ENCODE results near the gene PCNX2. TPM values are rescaled to one million over a fixed set of nuclear protein-coding genes. Genes with fewer than 3 reads are reported as not detected.
A peak's percentile ranks its signal among the peaks of the same experiment; 100 is the strongest.

Gene PCNX2
- total and polyA plus RNA-seq, 10 of the 15 experiments (the other 5 are each of a cell fraction or from before 2014, with no cell fraction given) = 2.1 to 16.4 (median 8.1) TPM

DNA sequence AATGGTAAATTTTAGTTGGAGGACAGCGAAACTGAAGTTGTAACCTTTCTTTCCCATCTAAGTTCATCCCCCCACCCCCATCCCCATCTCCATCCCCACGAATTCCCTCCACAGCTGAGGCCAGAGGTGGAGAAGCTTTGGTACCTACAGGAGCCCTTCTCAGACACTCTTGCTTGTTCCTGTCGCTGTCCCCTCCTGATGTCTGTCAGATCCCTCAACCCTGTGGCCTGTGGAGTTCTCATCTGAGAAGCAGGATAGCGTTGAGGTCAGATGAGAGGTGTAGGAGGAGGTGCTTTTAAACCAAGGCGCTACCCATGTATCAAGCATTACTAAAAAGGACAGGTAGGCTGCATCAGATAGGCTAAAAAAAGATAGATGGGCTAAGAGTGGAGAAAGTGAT lies 344.3 kb downstream of the PCNX2 start:
- intact Hi-C loops (cut with micrococcal nuclease; ENCODE audit: unreplicated experiment) (loop anchor here (5.0 to 10.0 kb wide), 2 partner anchors 144 to 316 kb away; partner anchors contain the start of genes MAP10 and SIPA1L2), in situ Hi-C loops (cut with MboI) (no loop called here)
- no TSS peak for BruUV-seq (replicated peaks)
- Histone ChIP-seq H2AFZ (ENCODE audit: control insufficient read depth, low read depth, low read length) (peak overlapping the region; percentile 98), H3K9ac (ENCODE audit: control insufficient read depth, insufficient read depth, low read length) (peak overlapping the region; percentile 82), H3K27ac (ENCODE audit: control insufficient read depth, insufficient read depth) (no peak overlapping the region; the same call in 1 of the 2 replicates), H3K4me1 (ENCODE audit: control insufficient read depth, insufficient read depth, low read length) (peaks cover 7% of the 10 kb centered on the region), H3K79me2 (ENCODE audit: control insufficient read depth, insufficient read depth, low read length) (peaks cover 14% of the 10 kb centered on the region), H3K36me3 (ENCODE audit: control insufficient read depth in 2 of 2, insufficient read depth in 2 of 2, low read length in 1 of 2) (peaks cover 0 to 7% of the 10 kb centered on the region in 2 experiments; a peak in 2 of 4 replicates), H3K27me3 (replicated peaks in 1 of 2; ENCODE audit: control insufficient read depth in 2 of 2, insufficient read depth in 2 of 2, low read length in 1 of 2) (no peaks in the 10 kb centered on the region), H3K9me3 (replicated peaks; ENCODE audit: control insufficient read depth, insufficient read depth, low read length) (no peaks in the 10 kb centered on the region), H3K4me2 (ENCODE audit: control insufficient read depth, insufficient read depth) (peak overlapping the region; percentile 88), H4K20me1 (ENCODE audit: control insufficient read depth, insufficient read depth) (no peaks in the 10 kb centered on the region), H3K4me3 (peak overlapping the region; percentile 70)
- ChIA-PET SMC1A (ENCODE audit: uncharacterized antibody, unreplicated experiment) (interaction anchor here (2.2 kb wide), 1 partner anchor 8 kb away, joined by 6 read pairs; no protein-coding TSS in a partner anchor), RAD21 (ENCODE audit: unreplicated experiment) (no interaction called here), CTCF (interaction anchor here (1.0 to 1.2 kb wide), 2 partner anchors 9 to 148 kb away, joined by 3 to 5 read pairs; no protein-coding TSS in a partner anchor), POLR2A (no interaction called here)
- FAIRE-seq (no peak), DNase-seq (ENCODE audit: low read depth, low spot score) (no peak), ATAC-seq (peak; percentile 61)
- TF ChIP-seq POLR2AphosphoS5 (IDR thresholded peaks at IDR 0.05; ENCODE audit: low read length) = no peak
- TF ChIP-seq, protein P1, sequence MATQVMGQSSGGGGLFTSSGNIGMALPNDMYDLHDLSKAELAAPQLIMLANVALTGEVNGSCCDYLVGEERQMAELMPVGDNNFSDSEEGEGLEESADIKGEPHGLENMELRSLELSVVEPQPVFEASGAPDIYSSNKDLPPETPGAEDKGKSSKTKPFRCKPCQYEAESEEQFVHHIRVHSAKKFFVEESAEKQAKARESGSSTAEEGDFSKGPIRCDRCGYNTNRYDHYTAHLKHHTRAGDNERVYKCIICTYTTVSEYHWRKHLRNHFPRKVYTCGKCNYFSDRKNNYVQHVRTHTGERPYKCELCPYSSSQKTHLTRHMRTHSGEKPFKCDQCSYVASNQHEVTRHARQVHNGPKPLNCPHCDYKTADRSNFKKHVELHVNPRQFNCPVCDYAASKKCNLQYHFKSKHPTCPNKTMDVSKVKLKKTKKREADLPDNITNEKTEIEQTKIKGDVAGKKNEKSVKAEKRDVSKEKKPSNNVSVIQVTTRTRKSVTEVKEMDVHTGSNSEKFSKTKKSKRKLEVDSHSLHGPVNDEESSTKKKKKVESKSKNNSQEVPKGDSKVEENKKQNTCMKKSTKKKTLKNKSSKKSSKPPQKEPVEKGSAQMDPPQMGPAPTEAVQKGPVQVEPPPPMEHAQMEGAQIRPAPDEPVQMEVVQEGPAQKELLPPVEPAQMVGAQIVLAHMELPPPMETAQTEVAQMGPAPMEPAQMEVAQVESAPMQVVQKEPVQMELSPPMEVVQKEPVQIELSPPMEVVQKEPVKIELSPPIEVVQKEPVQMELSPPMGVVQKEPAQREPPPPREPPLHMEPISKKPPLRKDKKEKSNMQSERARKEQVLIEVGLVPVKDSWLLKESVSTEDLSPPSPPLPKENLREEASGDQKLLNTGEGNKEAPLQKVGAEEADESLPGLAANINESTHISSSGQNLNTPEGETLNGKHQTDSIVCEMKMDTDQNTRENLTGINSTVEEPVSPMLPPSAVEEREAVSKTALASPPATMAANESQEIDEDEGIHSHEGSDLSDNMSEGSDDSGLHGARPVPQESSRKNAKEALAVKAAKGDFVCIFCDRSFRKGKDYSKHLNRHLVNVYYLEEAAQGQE (IDR thresholded peaks at IDR 0.05; ENCODE audit: low read depth, low read length) = peak; percentile 77
- 0 out of 2 replicates have a peak, but pooled peaks have one; percentile 24 for TF ChIP-seq EED (IDR thresholded peaks at IDR 0.05; ENCODE audit: low read depth)
- no peak for TF ChIP-seq HDGF (IDR thresholded peaks at IDR 0.05)
- TF ChIP-seq, protein P2, sequence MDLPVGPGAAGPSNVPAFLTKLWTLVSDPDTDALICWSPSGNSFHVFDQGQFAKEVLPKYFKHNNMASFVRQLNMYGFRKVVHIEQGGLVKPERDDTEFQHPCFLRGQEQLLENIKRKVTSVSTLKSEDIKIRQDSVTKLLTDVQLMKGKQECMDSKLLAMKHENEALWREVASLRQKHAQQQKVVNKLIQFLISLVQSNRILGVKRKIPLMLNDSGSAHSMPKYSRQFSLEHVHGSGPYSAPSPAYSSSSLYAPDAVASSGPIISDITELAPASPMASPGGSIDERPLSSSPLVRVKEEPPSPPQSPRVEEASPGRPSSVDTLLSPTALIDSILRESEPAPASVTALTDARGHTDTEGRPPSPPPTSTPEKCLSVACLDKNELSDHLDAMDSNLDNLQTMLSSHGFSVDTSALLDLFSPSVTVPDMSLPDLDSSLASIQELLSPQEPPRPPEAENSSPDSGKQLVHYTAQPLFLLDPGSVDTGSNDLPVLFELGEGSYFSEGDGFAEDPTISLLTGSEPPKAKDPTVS (IDR thresholded peaks at IDR 0.05; ENCODE audit: low read depth, low read length) = no peak
- TF ChIP-seq FOS (IDR thresholded peaks at IDR 0.05; ENCODE audit: borderline replicate concordance, extremely low read depth, insufficient read length) = no peak
- no peak for TF ChIP-seq KLF5 (IDR thresholded peaks at IDR 0.05; ENCODE audit: partially characterized antibody)
- TF ChIP-seq, protein P3, sequence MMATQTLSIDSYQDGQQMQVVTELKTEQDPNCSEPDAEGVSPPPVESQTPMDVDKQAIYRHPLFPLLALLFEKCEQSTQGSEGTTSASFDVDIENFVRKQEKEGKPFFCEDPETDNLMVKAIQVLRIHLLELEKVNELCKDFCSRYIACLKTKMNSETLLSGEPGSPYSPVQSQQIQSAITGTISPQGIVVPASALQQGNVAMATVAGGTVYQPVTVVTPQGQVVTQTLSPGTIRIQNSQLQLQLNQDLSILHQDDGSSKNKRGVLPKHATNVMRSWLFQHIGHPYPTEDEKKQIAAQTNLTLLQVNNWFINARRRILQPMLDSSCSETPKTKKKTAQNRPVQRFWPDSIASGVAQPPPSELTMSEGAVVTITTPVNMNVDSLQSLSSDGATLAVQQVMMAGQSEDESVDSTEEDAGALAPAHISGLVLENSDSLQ (IDR thresholded peaks at IDR 0.05) = peak; percentile 23; the same call in 1 of the 2 replicates
- TF ChIP-seq GATAD2B (conservative IDR thresholded peaks at IDR 0.05; ENCODE audit: low read depth) = no peak
- WGBS (ENCODE audit: insufficient coverage, insufficient replicate concordance, low lambda C conversion rate, missing lambda C conversion rate) = under 1% methylated on average over 5 of the region's 5 CpGs

Data from GM12878 (cell line).